Subcutaneous adipose tissue (tissue), 4 donors: Measurements from ENCODE around the gene SWAP70. TPM values are rescaled to one million over a fixed set of nuclear protein-coding genes. Genes with fewer than 3 reads are reported as not detected.

Experiments used
- CTCF ChIP-seq: fragments of 450-650 bp; IDR thresholded peaks from one replicate; pipeline ENCODE4 v1.5.1; 2016; ENCODE audit warnings: low read depth, mild to moderate bottlenecking, control low read depth, antibody characterized with exemption, moderate library complexity
- total RNA-seq, 4 donors: library from RNA; depleted of rRNA; stranded (reverse); fragments of >200 nt; gene quantifications; one replicate each; pipeline ENCODE4 v1.1.0, GENCODE V29; 2016

Gene SWAP70
- total RNA-seq, 4 donors from 2014 or later: 48.8 to 72.7 (median 60.6) TPM

- TF ChIP-seq CTCF: no peak
Measured at GRCh38 chr11:9748361-9748970, 84.6 kb downstream of the SWAP70 start.

DNA sequence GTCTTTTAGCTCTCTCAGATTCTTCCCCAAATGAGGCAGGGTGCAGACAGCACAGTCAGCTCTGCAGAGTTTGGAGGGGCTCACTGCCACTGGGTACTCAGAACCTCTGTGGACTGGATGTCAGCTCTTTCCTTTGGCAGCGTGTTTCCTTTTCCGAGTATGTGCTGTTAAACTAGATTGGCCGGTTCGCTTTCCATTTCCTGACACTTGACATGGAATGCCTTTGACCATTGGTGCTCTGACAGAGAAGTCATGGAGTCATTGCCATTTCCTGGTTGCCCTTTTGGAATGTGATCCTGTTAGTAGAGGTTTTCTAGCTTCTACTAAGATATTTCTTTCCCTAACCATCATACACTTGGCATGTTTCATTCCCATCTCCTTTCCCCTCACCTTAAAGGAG lies 86.7 kb downstream of the SWAP70 start:
- TF ChIP-seq CTCF: no peak

DNA sequence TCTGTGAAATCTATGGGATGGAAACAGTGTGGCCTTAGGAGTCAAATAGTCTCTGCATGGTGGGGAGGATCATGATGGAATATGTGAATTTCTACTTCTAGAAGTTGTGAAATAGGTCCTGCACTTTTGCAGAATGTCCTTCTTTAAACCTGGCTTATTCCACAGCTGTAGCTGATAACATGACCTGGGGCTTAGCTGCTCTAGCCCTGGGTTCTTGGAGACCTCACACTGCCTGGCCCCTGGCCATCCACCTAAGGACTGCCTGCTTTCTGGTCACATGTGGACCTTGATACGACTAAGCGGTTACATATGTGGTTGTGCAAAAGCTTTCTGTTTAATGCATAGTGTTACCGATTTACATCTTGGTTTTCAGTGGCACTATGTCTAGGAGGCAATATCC lies 88.2 kb downstream of the SWAP70 start:
- no peak for TF ChIP-seq CTCF

- TF ChIP-seq CTCF: no peak
Measured at GRCh38 chr11:9753021-9753420, 89.1 kb downstream of the SWAP70 start.

GRCh38 chr11:9754010-9754471 lies 90.2 kb downstream of the SWAP70 start:
- no peak for TF ChIP-seq CTCF

GRCh38 chr11:9755561-9756185 lies 91.8 kb downstream of the SWAP70 start:
- TF ChIP-seq CTCF: no peak

DNA sequence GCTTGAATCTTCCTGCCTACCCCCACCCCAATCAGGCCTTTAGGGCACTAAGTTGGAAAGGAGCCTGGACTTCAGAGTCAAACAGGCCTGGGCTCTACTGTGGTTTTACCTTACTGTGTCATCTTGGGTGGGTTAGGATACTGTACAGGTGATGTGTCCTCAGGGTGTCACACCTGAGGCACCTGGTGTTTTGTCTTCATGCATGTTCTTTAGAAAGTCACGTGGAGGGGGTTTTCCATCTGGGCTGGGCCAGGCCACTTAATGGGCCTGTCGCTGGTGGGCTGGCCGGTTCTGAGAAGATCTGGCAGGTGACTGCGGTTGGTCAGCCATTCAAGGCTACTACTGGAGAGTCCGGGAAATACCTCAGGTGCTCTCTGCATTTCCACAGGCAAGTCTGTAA lies 92.6 kb downstream of the SWAP70 start:
- TF ChIP-seq CTCF: no peak
